DND-41 (cell line): ENCODE measurements around the gene EVC2.

Experiments
- ATAC-seq: fragments of 200-7000 bp; cut with Tn5 transposase; 3 replicates; pipeline ENCODE4 v1.9.1; 2021; ENCODE audit warnings: low read depth; ENCODE audit not compliant: insufficient read depth
- DNase-seq: peaks from one replicate; pipeline ENCODE4 v3.0.0-alpha.2; 2020
- H2AFZ ChIP-seq: 2 replicates; pipeline ENCODE4 v1.6.0; 2012; ENCODE audit warnings: low read depth, low read length
- H3K27ac ChIP-seq: 2 replicates; pipeline ENCODE4 v1.5.1; 2012; ENCODE audit warnings: low read length, inconsistent platforms
- H3K27me3 ChIP-seq: fragments of 200-600 bp; sonication (generic); 2 replicates; pipeline ENCODE4 v1.6.0; 2012; ENCODE audit warnings: low read length, mild to moderate bottlenecking, inconsistent platforms; ENCODE audit not compliant: insufficient read depth, poor library complexity
- H3K36me3 ChIP-seq: 2 replicates; pipeline ENCODE4 v1.5.1; 2012; ENCODE audit warnings: low read length, inconsistent platforms; ENCODE audit not compliant: insufficient read depth
- H3K4me1 ChIP-seq: 2 replicates; pipeline ENCODE4 v1.5.1; 2012; ENCODE audit warnings: mild to moderate bottlenecking, low read length; ENCODE audit not compliant: insufficient read depth
- H3K4me2 ChIP-seq: 2 replicates; pipeline ENCODE4 v1.6.0; 2012; ENCODE audit warnings: mild to moderate bottlenecking, moderate library complexity, low read length, inconsistent platforms; ENCODE audit not compliant: insufficient read depth
- H3K4me3 ChIP-seq, 2 experiments: fragments of 200-600 bp in 1 of 2; shearing (Covaris generic) in 1 of 2; 2 replicates each; pipeline ENCODE4 v1.5.1; 2012 to 2016; ENCODE audit warnings: inconsistent platforms in 2 of 2, low read length in 2 of 2, mild to moderate bottlenecking in 2 of 2, low read depth in 1 of 2, moderate library complexity in 1 of 2
- H3K79me2 ChIP-seq: 2 replicates; pipeline ENCODE4 v1.6.0; 2012; ENCODE audit warnings: low read length, inconsistent platforms; ENCODE audit not compliant: insufficient read depth
- H3K9ac ChIP-seq: 2 replicates; pipeline ENCODE4 v1.6.0; 2012; ENCODE audit warnings: low read depth, mild to moderate bottlenecking, inconsistent platforms, low read length, moderate library complexity
- H3K9me3 ChIP-seq: 2 replicates; pipeline ENCODE4 v1.5.1; 2012; ENCODE audit warnings: low read length, moderate library complexity, mild to moderate bottlenecking, inconsistent platforms; ENCODE audit not compliant: insufficient read depth, severe bottlenecking
- H4K20me1 ChIP-seq: 2 replicates; pipeline ENCODE4 v1.6.0; 2012; ENCODE audit warnings: low read length; ENCODE audit not compliant: insufficient read depth
- CTCF ChIP-seq: IDR thresholded peaks from 2 replicates; pipeline ENCODE4 v1.5.1; 2012; ENCODE audit warnings: borderline replicate concordance, low read length, moderate library complexity, mild to moderate bottlenecking; ENCODE audit not compliant: poor library complexity, severe bottlenecking; ENCODE audit errors: extremely low read depth
- EZH2 ChIP-seq: IDR thresholded peaks from 3 replicates; pipeline ENCODE4 v1.6.1; 2012; ENCODE audit warnings: borderline replicate concordance, low read depth, mild to moderate bottlenecking, moderate library complexity, low read length, inconsistent platforms; ENCODE audit not compliant: severe bottlenecking

Gene EVC2

DNA sequence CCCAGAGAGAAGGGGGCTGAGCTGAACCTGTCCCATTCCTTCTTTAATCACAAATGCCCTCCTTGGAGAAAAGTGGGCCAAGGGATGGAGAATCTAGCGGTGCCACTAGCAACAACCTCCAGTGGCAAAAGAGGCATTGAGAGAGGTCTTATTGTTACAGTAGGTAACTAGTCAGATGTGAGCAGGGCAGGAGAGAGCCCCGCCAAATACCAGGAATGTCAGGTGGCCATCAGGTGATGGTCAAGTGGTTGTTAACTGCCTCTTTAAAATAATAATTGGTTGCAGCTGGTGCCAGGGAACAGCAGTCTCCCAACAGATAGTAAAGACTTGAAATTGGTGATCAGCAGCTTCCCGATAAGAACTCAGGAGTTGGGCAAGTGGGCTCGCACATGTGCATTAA, 116.1 kb downstream of the EVC2 start:
- DNase-seq (no peak), ATAC-seq (no peak)
- Histone ChIP-seq H3K27ac (no peak overlapping the region), H3K27me3 (no peaks in the 10 kb centered on the region), H3K9ac (no peak overlapping the region), H3K4me1 (no peaks in the 10 kb centered on the region), H3K4me2 (no peak overlapping the region), H2AFZ (no peak overlapping the region), H3K36me3 (no peaks in the 10 kb centered on the region), H3K79me2 (no peaks in the 10 kb centered on the region), H3K4me3 (no peak overlapping the region), H3K9me3 (no peaks in the 10 kb centered on the region), H4K20me1 (no peaks in the 10 kb centered on the region)
- no peak for TF ChIP-seq CTCF
- no peak for TF ChIP-seq EZH2

DNA sequence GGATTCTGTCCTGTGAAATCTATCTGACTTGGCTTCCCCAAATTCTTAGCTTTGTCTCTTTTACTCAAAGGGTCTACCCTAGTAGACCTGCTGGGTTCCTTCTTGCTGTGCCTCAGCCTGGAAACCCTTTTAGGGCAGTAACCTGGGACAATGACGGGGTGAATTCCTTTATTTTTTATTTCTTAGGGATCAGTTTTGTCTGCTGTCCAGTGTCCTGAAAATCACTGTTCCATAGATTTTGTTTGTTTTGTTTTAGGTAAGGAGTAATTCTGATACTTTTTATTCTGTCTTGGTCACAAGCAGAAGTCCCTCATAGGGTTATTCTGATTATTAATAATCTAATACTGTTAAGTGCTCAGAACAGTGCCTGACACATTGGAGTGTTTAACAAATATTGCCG, 118.9 kb downstream of the EVC2 start:
- Histone ChIP-seq H3K36me3 (no peaks in the 10 kb centered on the region), H3K9ac (no peak overlapping the region), H2AFZ (no peak overlapping the region), H3K4me2 (no peak overlapping the region), H3K9me3 (no peaks in the 10 kb centered on the region), H3K27ac (no peak overlapping the region), H3K4me1 (no peaks in the 10 kb centered on the region), H4K20me1 (no peaks in the 10 kb centered on the region), H3K79me2 (no peaks in the 10 kb centered on the region), H3K27me3 (no peaks in the 10 kb centered on the region), H3K4me3 (no peak overlapping the region)
- TF ChIP-seq EZH2 = no peak
- DNase-seq (no peak), ATAC-seq (no peak)

- Histone ChIP-seq H3K27ac (no peak overlapping the region), H3K27me3 (no peaks in the 10 kb centered on the region), H3K36me3 (no peaks in the 10 kb centered on the region), H3K4me3 (no peak overlapping the region), H4K20me1 (no peaks in the 10 kb centered on the region), H3K79me2 (no peaks in the 10 kb centered on the region), H3K4me2 (no peak overlapping the region), H3K4me1 (no peaks in the 10 kb centered on the region), H3K9ac (no peak overlapping the region), H3K9me3 (no peaks in the 10 kb centered on the region), H2AFZ (no peak overlapping the region)
- ATAC-seq = no peak
- no peak for DNase-seq
- no peak for TF ChIP-seq EZH2
- no peak for TF ChIP-seq CTCF
These were observed 120.3 kb downstream of the EVC2 start for GRCh38 chr4:5588046-5588445.

- H3K4me3 ChIP-seq = no peak overlapping the region
- H4K20me1 ChIP-seq = no peaks in the 10 kb centered on the region
- no peak overlapping the region for H3K27ac ChIP-seq
- no peak for ATAC-seq
- peaks cover 2% of the 10 kb centered on the region for H3K27me3 ChIP-seq
- H3K4me2 ChIP-seq = no peak overlapping the region
- no peaks in the 10 kb centered on the region for H3K4me1 ChIP-seq
- no peaks in the 10 kb centered on the region for H3K79me2 ChIP-seq
- H3K9ac ChIP-seq = no peak overlapping the region
- DNase-seq = no peak
- TF ChIP-seq EZH2 = no peak
- TF ChIP-seq CTCF = no peak
- H3K9me3 ChIP-seq = no peaks in the 10 kb centered on the region
- H2AFZ ChIP-seq = no peak overlapping the region
- H3K36me3 ChIP-seq = no peaks in the 10 kb centered on the region
These were observed 132.4 kb downstream of the EVC2 start for GRCh38 chr4:5575941-5576340.
